SK-N-SH (cell line): ENCODE data around the gene CCK. TPM values are rescaled to one million over a fixed set of nuclear protein-coding genes. Genes with fewer than 3 reads are reported as not detected.
A peak's percentile ranks its signal among the peaks of the same experiment; 100 is the strongest.

Experiments used
- CTCF ChIA-PET: fragments of 300-600, 350-600 bp; formaldehyde crosslinking; extraction: SDS; loops from one replicate; lab custom pipeline; 2021; lab: Yijun Ruan, JAX
- POLR2A ChIA-PET: fragments of 350-600 bp; sonication (Branson Sonifier 250); formaldehyde crosslinking; extraction: SDS; loops from one replicate; lab custom pipeline; 2020; ENCODE audit warnings: antibody characterized with exemption, inconsistent platforms; lab: Yijun Ruan, JAX
- DNase-seq: peaks from one replicate; pipeline ENCODE4 v3.0.0; 2012
- H2AFZ ChIP-seq: fragments of 200-600 bp; sonication (generic); 2 replicates; pipeline ENCODE4 v1.8.1; 2016; ENCODE audit warnings: antibody characterized with exemption, mild to moderate bottlenecking, low read depth
- H3F3A ChIP-seq: fragments of 200-600 bp; sonication (generic); replicated peaks from 2 replicates; pipeline ENCODE3; 2016; ENCODE audit warnings: antibody characterized with exemption, mild to moderate bottlenecking; ENCODE audit not compliant: insufficient read depth
- H3K27ac ChIP-seq, 2 experiments: fragments of 200-500 bp in 1 of 2; fragments of 200-600 bp in 1 of 2; sonication (Bioruptor generic) in 1 of 2; sonication (generic), shearing (Covaris generic) in 1 of 2; 2 replicates each; pipeline versions ENCODE4 v1.5.1 to v1.6.1; 2014 to 2016; ENCODE audit warnings: low read depth in 2 of 2, inconsistent platforms in 1 of 2, low read length in 1 of 2, mild to moderate bottlenecking in 1 of 2, mixed read lengths in 1 of 2
- H3K27me3 ChIP-seq: fragments of 200-600 bp; sonication (generic), shearing (Covaris generic); 2 replicates; pipeline ENCODE4 v1.6.1; 2016; ENCODE audit warnings: mixed run types; ENCODE audit not compliant: insufficient read depth
- H3K36me3 ChIP-seq, 2 experiments: fragments of 200-500 bp in 1 of 2; fragments of 200-600 bp in 1 of 2; sonication (Bioruptor generic) in 1 of 2; sonication (generic) in 1 of 2; replicated peaks in 1 of 2; 2 replicates each; pipeline versions ENCODE3 to v1.5.1; 2014 to 2016; ENCODE audit warnings: low read length in 1 of 2, mild to moderate bottlenecking in 1 of 2; ENCODE audit not compliant: insufficient read depth in 2 of 2, control insufficient read depth in 1 of 2
- H3K4me1 ChIP-seq, 2 experiments: fragments of 200-500 bp in 1 of 2; fragments of 200-600 bp in 1 of 2; sonication (Bioruptor generic) in 1 of 2; sonication (generic), shearing (Covaris generic) in 1 of 2; 2 replicates each; pipeline versions ENCODE4 v1.5.1 to v1.6.1; 2014 to 2016; ENCODE audit warnings: low read depth in 1 of 2, low read length in 1 of 2, mixed run types in 1 of 2; ENCODE audit not compliant: insufficient read depth in 2 of 2, control insufficient read depth in 1 of 2
- H3K4me2 ChIP-seq: fragments of 200-600 bp; sonication (generic), shearing (Covaris generic); 2 replicates; pipeline ENCODE4 v1.6.1; 2017; ENCODE audit warnings: mixed run types
- H3K4me3 ChIP-seq, 2 experiments: fragments of 200-500 bp in 1 of 2; fragments of 200-600 bp in 1 of 2; sonication (Bioruptor generic) in 1 of 2; sonication (generic), shearing (Covaris generic) in 1 of 2; 2 replicates each; pipeline versions ENCODE4 v1.5.1 to v1.8.1; 2014 to 2016; ENCODE audit warnings: low read depth in 2 of 2, inconsistent platforms in 1 of 2, low read length in 1 of 2, mild to moderate bottlenecking in 1 of 2, mixed read lengths in 1 of 2, moderate library complexity in 1 of 2
- H3K79me2 ChIP-seq: fragments of 200-600 bp; sonication (generic); 2 replicates; pipeline ENCODE4 v1.8.1; 2017; ENCODE audit warnings: mild to moderate bottlenecking; ENCODE audit not compliant: insufficient read depth
- H3K9ac ChIP-seq: fragments of 200-600 bp; sonication (generic); 2 replicates; pipeline ENCODE4 v1.6.1; 2017; ENCODE audit warnings: mixed run types
- H3K9me2 ChIP-seq: fragments of 200-600 bp; sonication (generic); 2 replicates; pipeline ENCODE4 v1.6.1; 2017; ENCODE audit warnings: mixed run types
- H3K9me3 ChIP-seq: fragments of 200-600 bp; sonication (generic); 2 replicates; pipeline ENCODE4 v1.6.1; 2017; ENCODE audit warnings: mixed run types, mild to moderate bottlenecking, moderate library complexity
- H4K20me1 ChIP-seq: fragments of 200-600 bp; sonication (generic); 2 replicates; pipeline ENCODE4 v1.6.1; 2017; ENCODE audit warnings: mild to moderate bottlenecking, mixed run types; ENCODE audit not compliant: insufficient read depth
- CTCF ChIP-seq: fragments of 200-600 bp; sonication (generic); IDR thresholded peaks from 2 replicates; pipeline ENCODE4 v1.6.1; 2017; ENCODE audit warnings: antibody characterized with exemption, mild to moderate bottlenecking, moderate library complexity
- ELF1 ChIP-seq: IDR thresholded peaks from 2 replicates; pipeline ENCODE4 v1.4.0; 2012
- EZH2phosphoT487 ChIP-seq: fragments of 200-600 bp; sonication (generic); IDR thresholded peaks from 2 replicates; pipeline ENCODE4 v1.6.1; 2017; ENCODE audit warnings: low read depth, mixed run types, mild to moderate bottlenecking, antibody characterized with exemption, moderate library complexity, borderline replicate concordance
- GABPA ChIP-seq: IDR thresholded peaks from 2 replicates; pipeline ENCODE4 v1.4.0; 2012; ENCODE audit warnings: low read depth, mild to moderate bottlenecking
- JUND ChIP-seq: IDR thresholded peaks from 2 replicates; pipeline ENCODE4 v1.4.0; 2012
- NFIC ChIP-seq: IDR thresholded peaks from 2 replicates; pipeline ENCODE4 v1.4.0; 2012; ENCODE audit warnings: borderline replicate concordance
- NRF1 ChIP-seq: IDR thresholded peaks from 2 replicates; pipeline ENCODE4 v1.6.1; 2012; ENCODE audit warnings: low read depth, mild to moderate bottlenecking, low read length
- PBX3 ChIP-seq: IDR thresholded peaks from 2 replicates; pipeline ENCODE4; 2012
- POLR2AphosphoS5 ChIP-seq: IDR thresholded peaks from 2 replicates; pipeline ENCODE4 v1.6.1; 2012; ENCODE audit warnings: low read depth, low read length
- RAD21 ChIP-seq: IDR thresholded peaks from 2 replicates; pipeline ENCODE4 v1.6.1; 2012; ENCODE audit warnings: mild to moderate bottlenecking, low read length
- RCOR1 ChIP-seq: fragments of 150-350 bp; IDR thresholded peaks from 2 replicates; pipeline ENCODE4 v1.6.1; 2017; ENCODE audit warnings: antibody characterized with exemption, low read length
- SIN3A ChIP-seq: IDR thresholded peaks from 2 replicates; pipeline ENCODE4 v1.6.1; 2012; ENCODE audit warnings: low read depth, mild to moderate bottlenecking, low read length, moderate library complexity, borderline replicate concordance
- SMC3 ChIP-seq: IDR thresholded peaks from 2 replicates; pipeline ENCODE4 v1.6.1; 2012; ENCODE audit warnings: low read depth, low read length, improper control_type of control experiment
- ZBTB33 ChIP-seq: IDR thresholded peaks from 2 replicates; pipeline ENCODE4 v1.4.0; 2012; ENCODE audit warnings: low read depth, borderline replicate concordance
- WGBS: methylation state at CpG from one replicate; pipeline ENCODE4 v1.1.6; 2017; ENCODE audit warnings: low lambda C conversion rate; 5-methylcytosine and 5-hydroxymethylcytosine counted together
- polyA plus RNA-seq, 3 experiments: library from polyadenylated mRNA; depleted of rRNA; stranded (reverse); fragments of >200 nt; gene quantifications; 2 replicates each; pipeline ENCODE4 v1.2.3, GENCODE V29; 2012

The CCK gene
- polyA plus RNA-seq, 1 of the 3 experiments (the other 2 are of a cell fraction), result not detected

- TF ChIP-seq NRF1 (no peak), SIN3A (no peak)
- TF ChIP-seq, all 33 proteins: peak for 0
Observed at GRCh38 chr3:42229266-42229941, 36.6 kb downstream of the CCK start (continued).

- ChIA-PET POLR2A (no interaction called here), CTCF (interaction anchor here (0.7 to 3.0 kb wide), 21 partner anchors 9 to 334 kb away, joined by 3 to 32 read pairs (median 4); no protein-coding TSS in a partner anchor)
- H3K27me3 ChIP-seq, result no peaks in the 10 kb centered on the region
- H3K27ac ChIP-seq, result no peak overlapping the region
- 45% methylated on average over 5 of the region's 5 CpGs for whole genome bisulfite sequencing
- H2AFZ ChIP-seq, result no peak overlapping the region
- no peaks in the 10 kb centered on the region for H4K20me1 ChIP-seq
- no peak for DNase-seq
- no peaks in the 10 kb centered on the region for H3K9me2 ChIP-seq
- no peaks in the 10 kb centered on the region for H3K79me2 ChIP-seq
- H3K4me1 ChIP-seq, result no peaks in the 10 kb centered on the region; a peak in 1 of 4 replicates
- H3K4me2 ChIP-seq, result no peak overlapping the region
- no peak for TF ChIP-seq SMC3
- peak; percentile 45 for TF ChIP-seq CTCF
- TF ChIP-seq RAD21, result peak; percentile 49
- TF ChIP-seq, all 33 proteins: peak for 2
- no peak overlapping the region for H3K9ac ChIP-seq
- H3K9me3 ChIP-seq, result no peaks in the 10 kb centered on the region
- peaks cover 6% of the 10 kb centered on the region for H3F3A ChIP-seq
- no peak overlapping the region for H3K4me3 ChIP-seq
- peaks cover 0 to 12% of the 10 kb centered on the region in 2 experiments for H3K36me3 ChIP-seq
Observed at GRCh38 chr3:42228796-42229195, 37.2 kb downstream of the CCK start.

- TF ChIP-seq EZH2phosphoT487, result no peak
- TF ChIP-seq GABPA, result no peak
- no peak for TF ChIP-seq NRF1
- TF ChIP-seq CTCF, result no peak
- no peak for TF ChIP-seq POLR2AphosphoS5
- no peak for TF ChIP-seq RCOR1
- no peak for TF ChIP-seq ELF1
- TF ChIP-seq PBX3, result no peak
- no peak for TF ChIP-seq JUND
- TF ChIP-seq NFIC, result no peak
- no peak for TF ChIP-seq ZBTB33
- Histone ChIP-seq H3K79me2 (no peaks in the 10 kb centered on the region), H3K27ac (no peak overlapping the region), H3K4me1 (no peaks in the 10 kb centered on the region; a peak in 1 of 4 replicates), H3K9ac (no peak overlapping the region), H3K36me3 (peaks cover 0 to 22% of the 10 kb centered on the region in 2 experiments), H3K4me3 (no peak overlapping the region), H3F3A (peaks cover 6% of the 10 kb centered on the region), H3K27me3 (no peaks in the 10 kb centered on the region), H3K9me2 (no peaks in the 10 kb centered on the region), H4K20me1 (no peaks in the 10 kb centered on the region), H2AFZ (no peak overlapping the region), H3K9me3 (no peaks in the 10 kb centered on the region), H3K4me2 (no peak overlapping the region)
- ChIA-PET CTCF (interaction anchor here (0.7 to 2.1 kb wide), 5 partner anchors 21 to 217 kb away, joined by 3 to 6 read pairs (median 4); no protein-coding TSS in a partner anchor), POLR2A (no interaction called here)
- no peak for DNase-seq
- WGBS, result 88% methylated on average over 9 of the region's 11 CpGs
Observed at GRCh38 chr3:42226470-42227425, 39.2 kb downstream of the CCK start.
